Measurements from ENCODE around the gene FANCD2OS.
"Not testable (repeated sequence)": the region's sequence is repeated elsewhere in the genome, so short reads cannot be mapped to it uniquely, and the experiment has no call there.

Gene FANCD2OS

DNA sequence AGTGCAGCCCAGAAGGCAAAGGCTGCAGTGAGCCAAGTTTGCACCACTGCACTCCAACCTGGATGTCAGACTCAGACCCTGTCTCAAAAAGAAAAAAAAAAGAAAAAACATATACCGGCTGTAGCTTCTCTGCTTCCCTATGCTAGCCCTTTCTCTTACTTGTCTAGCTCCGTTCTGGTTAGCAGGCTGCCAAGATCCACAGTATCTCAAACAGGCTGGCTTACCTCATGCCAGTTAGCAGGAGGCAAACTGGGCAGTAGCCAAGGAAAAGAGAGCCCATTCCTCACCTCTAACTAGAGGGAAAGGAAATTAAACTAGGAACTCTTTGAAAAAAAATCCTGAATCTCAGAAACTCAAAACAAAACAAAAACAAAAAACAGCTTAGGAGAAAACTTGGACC, 16.7 kb downstream of the FANCD2OS start:
- not testable (repeated sequence) for DNase-seq

GRCh38 chr3:10090774-10091173, 17.3 kb downstream of the FANCD2OS start:
- DNase-seq = not testable (repeated sequence)

DNA sequence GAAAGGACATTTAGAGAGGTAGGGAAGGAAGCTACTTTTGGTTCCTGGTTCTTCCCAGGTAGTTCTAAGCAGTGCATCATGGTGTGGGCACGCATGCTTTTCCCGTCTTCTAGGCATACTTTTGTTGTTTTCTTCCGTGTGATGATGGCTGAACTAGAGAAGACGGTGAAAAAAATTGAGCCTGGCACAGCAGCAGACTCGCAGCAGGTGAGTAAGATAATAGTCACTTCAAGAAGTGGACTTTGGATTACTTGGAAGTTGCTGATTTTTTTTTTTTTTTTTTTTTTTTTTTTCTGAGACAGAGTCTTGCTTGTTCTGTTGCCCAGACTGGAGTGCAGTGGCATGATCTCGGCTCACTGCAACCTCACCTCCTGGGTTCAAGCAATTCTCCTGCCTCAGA, 17.9 kb downstream of the FANCD2OS start:
- no peak for DNase-seq

- no peak for DNase-seq
Observed at GRCh38 chr3:10088256-10088655, 19.8 kb downstream of the FANCD2OS start.

GRCh38 chr3:10085738-10086137, 22.3 kb downstream of the FANCD2OS start:
- no peak for DNase-seq

GRCh38 chr3:10081871-10082270, 26.2 kb downstream of the FANCD2OS start:
- DNase-seq = no peak

DNA sequence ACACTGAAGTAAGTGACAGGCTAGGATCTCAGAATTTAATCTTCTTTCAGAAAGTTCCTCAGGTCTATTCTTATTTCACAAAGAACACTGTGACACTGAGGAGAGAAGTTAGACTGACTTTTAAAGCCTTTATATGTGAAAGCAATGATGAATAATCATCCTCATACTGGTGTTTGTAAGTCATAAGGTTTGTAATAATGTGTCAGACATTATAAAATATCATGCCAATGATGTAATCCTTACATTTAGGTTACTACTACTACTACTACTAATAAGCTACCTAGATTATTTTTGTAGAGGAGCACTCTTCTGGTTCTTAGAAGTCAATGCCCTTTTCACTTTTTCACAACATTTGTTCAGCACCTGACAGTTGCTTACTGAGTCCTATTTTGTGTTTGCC, 33.4 kb downstream of the FANCD2OS start:
- no peak for DNase-seq

DNA sequence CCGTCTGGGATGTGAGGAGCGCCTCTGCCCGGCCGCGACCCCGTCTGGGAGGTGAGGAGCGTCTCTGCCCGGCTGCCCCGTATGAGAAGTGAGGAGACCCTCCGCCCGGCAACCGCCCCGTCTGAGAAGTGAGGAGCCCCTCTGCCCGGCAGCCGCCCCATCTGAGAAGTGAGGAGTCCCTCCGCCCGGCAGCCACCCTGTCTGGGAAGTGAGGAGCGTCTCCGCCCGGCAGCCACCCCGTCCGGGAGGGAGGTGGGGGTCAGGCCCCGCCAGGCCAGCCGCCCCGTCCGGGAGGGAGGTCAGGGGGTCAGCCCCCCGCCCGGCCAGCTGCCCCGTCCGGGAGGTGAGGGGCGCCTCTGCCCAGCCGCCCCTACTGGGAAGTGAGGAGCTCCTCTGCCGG, 38.0 kb downstream of the FANCD2OS start:
- not testable (repeated sequence) for DNase-seq

- DNase-seq = no peak
Observed at GRCh38 chr3:10055097-10055496, 53.0 kb downstream of the FANCD2OS start.
